WTC11 (cell line): ENCODE results near the gene ITPR1. TPM values are rescaled to one million over a fixed set of nuclear protein-coding genes. Genes with fewer than 3 reads are reported as not detected.

Experiments used
- ATAC-seq: fragments of 200-7000 bp; cut with Tn5 transposase; 2 replicates; pipeline ENCODE4 v1.10.0; 2021; ENCODE audit warnings: mild to moderate bottlenecking, moderate library complexity
- CTCF ChIA-PET: fragments of 300-600 bp; sonication (Branson Sonifier 250); formaldehyde crosslinking; loops from one replicate; lab custom pipeline; 2021; ENCODE audit warnings: antibody characterized with exemption; lab: Charles Lee
- POLR2A ChIA-PET: fragments of 350-600 bp; sonication (Branson Sonifier 250); formaldehyde crosslinking; loops from one replicate; lab custom pipeline; 2021; ENCODE audit warnings: antibody characterized with exemption; lab: Charles Lee
- DNase-seq: peaks from one replicate; pipeline ENCODE4 v3.0.0; 2021; ENCODE audit warnings: low spot score
- H3K27ac Mint-ChIP-seq: 2 replicates; pipeline ENCODE4 v1.8.0; 2021; ENCODE audit warnings: mixed read lengths
- H3K27me3 Mint-ChIP-seq: 2 replicates; pipeline ENCODE4 v1.8.0; 2021; ENCODE audit warnings: low read depth, mild to moderate bottlenecking, moderate library complexity, mixed read lengths
- H3K36me3 Mint-ChIP-seq: 2 replicates; pipeline ENCODE4 v1.8.0; 2021; ENCODE audit warnings: mixed read lengths
- H3K4me1 Mint-ChIP-seq: 2 replicates; pipeline ENCODE4 v1.8.0; 2022; ENCODE audit warnings: mixed read lengths
- H3K4me3 Mint-ChIP-seq: 2 replicates; pipeline ENCODE4 v1.8.0; 2021; ENCODE audit warnings: mild to moderate bottlenecking, moderate library complexity, mixed read lengths
- H3K9me3 Mint-ChIP-seq: 2 replicates; pipeline ENCODE4 v1.8.0; 2021; ENCODE audit warnings: mixed read lengths
- FOXK1 ChIP-seq: sonication (generic); formaldehyde crosslinking; IDR thresholded peaks from 2 replicates; pipeline ENCODE4 v1.8.0; 2022; ENCODE audit warnings: mild to moderate bottlenecking, moderate library complexity, missing genetic modification reagents
- FOXP1 ChIP-seq: sonication (generic); formaldehyde crosslinking; IDR thresholded peaks from 2 replicates; pipeline ENCODE4 v1.8.0; 2022; ENCODE audit warnings: missing genetic modification reagents, mild to moderate bottlenecking, moderate library complexity, borderline replicate concordance
- GTF2I ChIP-seq: fragments of 250-450 bp; sonication (Bioruptor Pico); conservative IDR thresholded peaks from 2 replicates; pipeline ENCODE4 v1.4.0; 2021; ENCODE audit warnings: mild to moderate bottlenecking
- HMGA2 ChIP-seq: fragments of 250-450 bp; sonication (Bioruptor Pico); IDR thresholded peaks from 2 replicates; pipeline ENCODE4 v1.4.0; 2021; ENCODE audit warnings: mild to moderate bottlenecking, moderate library complexity
- NR1H2 ChIP-seq: sonication (generic); formaldehyde crosslinking; IDR thresholded peaks from 2 replicates; pipeline ENCODE4 v1.9.0; 2021; ENCODE audit warnings: mild to moderate bottlenecking, moderate library complexity, missing genetic modification reagents
- NR3C1 ChIP-seq: sonication (generic); formaldehyde crosslinking; conservative IDR thresholded peaks from 2 replicates; pipeline ENCODE4 v1.8.1; 2023; ENCODE audit warnings: low read depth, mild to moderate bottlenecking, missing genetic modification reagents
- SOX15 ChIP-seq: fragments of 250-450 bp; sonication (Bioruptor Pico); IDR thresholded peaks from 2 replicates; pipeline ENCODE4 v1.9.0; 2021; ENCODE audit warnings: mild to moderate bottlenecking
- ZBTB21 ChIP-seq: sonication (generic); formaldehyde crosslinking; IDR thresholded peaks from 2 replicates; pipeline ENCODE4 v1.8.1; 2023; ENCODE audit warnings: mild to moderate bottlenecking, missing genetic modification reagents, borderline replicate concordance
- ZNF121 ChIP-seq: sonication (generic); formaldehyde crosslinking; IDR thresholded peaks from 2 replicates; pipeline ENCODE4 v1.8.0; 2023; ENCODE audit warnings: missing genetic modification reagents
- ZNF232 ChIP-seq: sonication (generic); formaldehyde crosslinking; IDR thresholded peaks from 2 replicates; pipeline ENCODE4 v1.8.0; 2022; ENCODE audit warnings: mild to moderate bottlenecking, missing genetic modification reagents
- ZNF317 ChIP-seq: sonication (generic); formaldehyde crosslinking; IDR thresholded peaks from 2 replicates; pipeline ENCODE4 v1.8.1; 2023; ENCODE audit warnings: low read depth, mild to moderate bottlenecking, moderate library complexity, missing genetic modification reagents, borderline replicate concordance
- total RNA-seq: library from RNA; stranded (reverse); gene quantifications from 3 replicates; pipeline ENCODE4 v1.2.3, GENCODE V29; 2021
- TF ChIP-seq, protein P1 (sequence below): sonication (generic); formaldehyde crosslinking; IDR thresholded peaks from 2 replicates; pipeline ENCODE4 v1.8.1; 2022; ENCODE audit warnings: missing genetic modification reagents, borderline replicate concordance
- TF ChIP-seq, protein P2 (sequence below): fragments of 250-450 bp; sonication (Bioruptor Pico); IDR thresholded peaks from 2 replicates; pipeline ENCODE4 v2.1.2; 2022; ENCODE audit warnings: mild to moderate bottlenecking, moderate library complexity
- TF ChIP-seq, protein P3 (sequence below): sonication (generic); formaldehyde crosslinking; IDR thresholded peaks from 2 replicates; pipeline ENCODE4 v1.8.1; 2022; ENCODE audit warnings: low read depth, mild to moderate bottlenecking, moderate library complexity, missing genetic modification reagents, borderline replicate concordance
- TF ChIP-seq, protein P4 (sequence below): fragments of 250-450 bp; sonication (Bioruptor Pico); conservative IDR thresholded peaks from 2 replicates; pipeline ENCODE4 v1.9.0; 2021; ENCODE audit warnings: mild to moderate bottlenecking
- TF ChIP-seq, protein P5 (sequence below): fragments of 200-600 bp; IDR thresholded peaks from 2 replicates; pipeline ENCODE4 v1.8.0; 2022; ENCODE audit warnings: antibody characterized with exemption
- TF ChIP-seq, protein P6 (sequence below): sonication (generic); formaldehyde crosslinking; IDR thresholded peaks from 2 replicates; pipeline ENCODE4 v1.8.1; 2023; ENCODE audit warnings: mild to moderate bottlenecking, missing genetic modification reagents
- TF ChIP-seq, protein P7 (sequence below): sonication (generic); formaldehyde crosslinking; IDR thresholded peaks from 2 replicates; pipeline ENCODE4 v1.8.1; 2023; ENCODE audit warnings: mild to moderate bottlenecking, missing genetic modification reagents

ITPR1 gene
- total RNA-seq, 1 experiment from 2014 or later = 11.8 TPM

DNA sequence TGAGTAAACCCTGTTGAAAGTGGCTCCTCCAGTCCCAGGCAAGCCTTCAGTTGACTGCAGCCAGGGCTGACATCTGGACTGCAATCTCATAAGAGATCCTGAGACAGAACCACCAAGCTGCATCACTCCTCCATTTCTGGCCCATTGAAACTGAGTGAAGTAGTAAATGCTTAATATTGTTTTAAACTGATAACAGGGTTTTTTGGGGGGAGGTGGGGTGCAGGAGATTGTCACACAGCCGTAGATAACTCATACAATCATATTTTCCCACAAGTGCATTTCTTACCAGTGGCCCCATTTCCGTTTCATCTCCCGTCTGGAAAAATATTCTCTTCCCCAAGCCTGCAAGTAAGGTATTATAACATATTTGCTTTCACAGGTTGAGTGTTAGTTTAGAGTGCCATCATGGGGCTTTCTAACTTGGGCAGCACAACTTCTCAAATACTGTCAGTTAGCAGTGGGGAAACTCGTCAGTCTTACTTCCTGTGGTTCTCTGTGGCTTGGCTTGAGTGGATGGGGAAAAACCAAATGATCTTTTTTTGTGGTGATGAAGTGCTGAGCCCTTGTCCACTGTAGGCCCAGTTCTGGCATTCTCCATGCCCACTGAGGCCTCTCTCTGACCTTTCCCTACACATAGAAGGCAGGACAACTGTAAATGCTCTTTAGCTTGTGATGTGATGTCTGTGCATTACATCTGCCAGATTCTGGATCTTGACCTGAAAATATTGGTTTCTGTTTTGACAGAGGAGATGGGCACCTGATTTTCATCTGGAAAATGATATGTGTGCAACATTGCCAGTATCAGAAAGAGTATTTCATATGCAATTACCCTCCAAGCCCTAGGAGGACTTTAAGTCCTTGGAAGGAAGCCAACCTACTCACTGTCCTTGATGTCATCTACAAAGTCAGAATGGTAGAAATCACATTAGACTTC lies 396.0 kb downstream of the ITPR1 start (continued):
- TF ChIP-seq ZBTB21 (CRISPR knock-in tag) (no peak), FOXK1 (no peak), ZNF121 (no peak), FOXP1 (CRISPR knock-in tag) (no peak), ZNF317 (CRISPR knock-in tag) (no peak)
- TF ChIP-seq, protein P1, sequence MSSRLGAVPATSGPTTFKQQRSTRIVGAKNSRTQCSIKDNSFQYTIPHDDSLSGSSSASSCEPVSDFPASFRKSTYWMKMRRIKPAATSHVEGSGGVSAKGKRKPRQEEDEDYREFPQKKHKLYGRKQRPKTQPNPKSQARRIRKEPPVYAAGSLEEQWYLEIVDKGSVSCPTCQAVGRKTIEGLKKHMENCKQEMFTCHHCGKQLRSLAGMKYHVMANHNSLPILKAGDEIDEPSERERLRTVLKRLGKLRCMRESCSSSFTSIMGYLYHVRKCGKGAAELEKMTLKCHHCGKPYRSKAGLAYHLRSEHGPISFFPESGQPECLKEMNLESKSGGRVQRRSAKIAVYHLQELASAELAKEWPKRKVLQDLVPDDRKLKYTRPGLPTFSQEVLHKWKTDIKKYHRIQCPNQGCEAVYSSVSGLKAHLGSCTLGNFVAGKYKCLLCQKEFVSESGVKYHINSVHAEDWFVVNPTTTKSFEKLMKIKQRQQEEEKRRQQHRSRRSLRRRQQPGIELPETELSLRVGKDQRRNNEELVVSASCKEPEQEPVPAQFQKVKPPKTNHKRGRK (CRISPR knock-in tag) = no peak
- TF ChIP-seq, protein P2, sequence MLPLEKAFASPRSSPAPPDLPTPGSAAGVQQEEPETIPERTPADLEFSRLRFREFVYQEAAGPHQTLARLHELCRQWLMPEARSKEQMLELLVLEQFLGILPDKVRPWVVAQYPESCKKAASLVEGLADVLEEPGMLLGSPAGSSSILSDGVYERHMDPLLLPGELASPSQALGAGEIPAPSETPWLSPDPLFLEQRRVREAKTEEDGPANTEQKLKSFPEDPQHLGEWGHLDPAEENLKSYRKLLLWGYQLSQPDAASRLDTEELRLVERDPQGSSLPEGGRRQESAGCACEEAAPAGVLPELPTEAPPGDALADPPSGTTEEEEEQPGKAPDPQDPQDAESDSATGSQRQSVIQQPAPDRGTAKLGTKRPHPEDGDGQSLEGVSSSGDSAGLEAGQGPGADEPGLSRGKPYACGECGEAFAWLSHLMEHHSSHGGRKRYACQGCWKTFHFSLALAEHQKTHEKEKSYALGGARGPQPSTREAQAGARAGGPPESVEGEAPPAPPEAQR = no peak

DNA sequence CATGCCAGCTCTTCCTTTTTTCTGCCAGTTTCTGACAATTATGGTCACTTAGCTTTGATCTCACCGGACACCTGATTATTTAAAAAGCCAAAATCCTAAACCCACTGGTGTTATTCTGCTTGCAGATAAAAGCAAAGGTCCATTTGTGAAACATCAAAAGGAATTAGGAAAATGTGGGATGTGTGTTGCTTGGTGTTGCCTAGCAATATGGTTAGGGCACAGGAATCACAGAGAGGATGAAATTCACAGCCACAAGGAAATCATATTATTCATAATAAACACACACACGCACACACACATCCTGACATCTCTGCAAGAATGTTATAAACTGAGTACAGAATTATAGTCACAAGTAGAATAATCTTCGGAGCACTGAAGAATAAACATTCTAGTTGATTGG lies 396.7 kb downstream of the ITPR1 start:
- no peak overlapping the region for H3K4me3 Mint-ChIP-seq
- no peak overlapping the region for H3K27ac Mint-ChIP-seq
- H3K27me3 Mint-ChIP-seq = no peaks in the 10 kb centered on the region
- no peaks in the 10 kb centered on the region for H3K36me3 Mint-ChIP-seq
- peaks cover 6% of the 10 kb centered on the region for H3K4me1 Mint-ChIP-seq
- TF ChIP-seq HMGA2 (CRISPR knock-in tag) = no peak
- TF ChIP-seq, protein P3, sequence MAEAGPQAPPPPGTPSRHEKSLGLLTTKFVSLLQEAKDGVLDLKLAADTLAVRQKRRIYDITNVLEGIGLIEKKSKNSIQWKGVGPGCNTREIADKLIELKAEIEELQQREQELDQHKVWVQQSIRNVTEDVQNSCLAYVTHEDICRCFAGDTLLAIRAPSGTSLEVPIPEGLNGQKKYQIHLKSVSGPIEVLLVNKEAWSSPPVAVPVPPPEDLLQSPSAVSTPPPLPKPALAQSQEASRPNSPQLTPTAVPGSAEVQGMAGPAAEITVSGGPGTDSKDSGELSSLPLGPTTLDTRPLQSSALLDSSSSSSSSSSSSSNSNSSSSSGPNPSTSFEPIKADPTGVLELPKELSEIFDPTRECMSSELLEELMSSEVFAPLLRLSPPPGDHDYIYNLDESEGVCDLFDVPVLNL (CRISPR knock-in tag) = no peak
- no peak for TF ChIP-seq GTF2I
- no peak for TF ChIP-seq SOX15 (CRISPR knock-in tag)
- TF ChIP-seq, protein P4, sequence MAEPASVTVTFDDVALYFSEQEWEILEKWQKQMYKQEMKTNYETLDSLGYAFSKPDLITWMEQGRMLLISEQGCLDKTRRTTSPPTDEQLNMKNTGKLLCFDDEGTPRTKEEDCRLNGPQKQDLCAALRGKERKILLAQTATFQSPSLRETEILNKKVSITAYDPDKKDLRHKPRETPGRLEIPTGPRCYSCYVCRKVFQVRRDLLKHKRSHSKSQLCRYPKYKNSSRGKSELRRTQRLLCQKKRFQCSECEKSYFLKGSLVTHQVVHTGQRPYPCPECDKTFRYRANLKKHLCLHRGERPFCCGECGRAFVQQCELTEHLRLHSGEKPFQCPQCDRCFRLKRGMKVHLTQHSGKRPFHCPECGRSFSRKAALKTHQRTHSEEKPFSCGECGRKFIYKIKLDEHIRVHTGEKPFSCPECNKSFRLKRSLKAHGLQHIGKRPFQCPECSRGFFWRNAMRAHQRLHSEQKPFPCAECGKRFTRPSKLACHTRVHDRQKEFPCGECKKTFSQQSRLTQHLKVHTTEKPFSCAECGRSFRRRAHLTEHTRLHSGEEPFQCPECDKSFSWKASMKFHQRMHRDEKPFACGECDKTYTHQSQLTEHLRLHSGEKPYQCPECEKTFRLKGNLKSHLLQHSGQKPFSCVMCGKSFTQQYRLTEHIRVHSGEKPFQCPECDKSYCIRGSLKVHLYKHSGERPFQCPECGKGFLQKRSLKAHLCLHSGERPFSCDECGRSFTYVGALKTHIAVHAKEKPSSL (CRISPR knock-in tag) = no peak
- TF ChIP-seq NR1H2 (CRISPR knock-in tag) = no peak
- no peak for TF ChIP-seq NR3C1 (CRISPR knock-in tag)
- CTCF ChIA-PET = no interaction called here
- ATAC-seq (no peak), DNase-seq (no peak)
- no peaks in the 10 kb centered on the region for H3K9me3 Mint-ChIP-seq
- POLR2A ChIA-PET = no interaction called here

DNA sequence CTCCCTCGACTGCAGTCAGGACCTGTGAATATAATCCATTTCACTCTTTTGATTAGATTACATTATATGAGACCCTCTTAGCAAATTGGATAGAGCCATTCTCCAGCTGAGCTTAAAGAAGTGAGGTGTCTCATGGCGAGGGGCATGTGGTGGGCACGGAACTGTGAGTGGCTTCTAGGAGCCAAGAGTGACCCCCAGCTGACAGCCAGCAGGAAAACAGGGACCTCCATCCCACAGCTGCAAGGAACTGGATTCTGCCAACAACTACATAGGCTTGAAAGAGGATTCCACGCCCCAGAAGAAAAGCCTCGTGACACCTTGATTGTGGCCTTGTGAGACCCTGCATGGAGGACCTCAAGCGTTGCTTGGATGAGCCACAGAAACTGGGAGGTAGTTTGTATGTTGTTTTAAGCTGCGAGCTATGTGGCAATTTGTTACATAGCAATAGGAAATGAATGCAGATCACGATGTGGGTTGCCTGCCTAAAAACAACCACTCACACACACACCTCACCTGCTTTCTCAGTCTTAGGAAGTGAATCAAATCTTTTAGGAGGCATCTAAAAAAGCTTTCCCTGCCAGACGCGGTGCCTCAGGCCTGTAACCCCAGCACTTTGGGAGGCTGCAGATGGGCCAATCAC lies 401.9 kb downstream of the ITPR1 start:
- ChIA-PET POLR2A (no interaction called here), CTCF (no interaction called here)
- no peak overlapping the region for H3K4me3 Mint-ChIP-seq
- no peaks in the 10 kb centered on the region for H3K9me3 Mint-ChIP-seq
- no peak for ATAC-seq
- no peak overlapping the region for H3K27ac Mint-ChIP-seq
- H3K36me3 Mint-ChIP-seq = no peaks in the 10 kb centered on the region
- peaks cover 5% of the 10 kb centered on the region; the same call in 1 of the 2 replicates for H3K4me1 Mint-ChIP-seq
- DNase-seq = no peak
- H3K27me3 Mint-ChIP-seq = peaks cover under 1% of the 10 kb centered on the region; the same call in 1 of the 2 replicates
- TF ChIP-seq, protein P5, sequence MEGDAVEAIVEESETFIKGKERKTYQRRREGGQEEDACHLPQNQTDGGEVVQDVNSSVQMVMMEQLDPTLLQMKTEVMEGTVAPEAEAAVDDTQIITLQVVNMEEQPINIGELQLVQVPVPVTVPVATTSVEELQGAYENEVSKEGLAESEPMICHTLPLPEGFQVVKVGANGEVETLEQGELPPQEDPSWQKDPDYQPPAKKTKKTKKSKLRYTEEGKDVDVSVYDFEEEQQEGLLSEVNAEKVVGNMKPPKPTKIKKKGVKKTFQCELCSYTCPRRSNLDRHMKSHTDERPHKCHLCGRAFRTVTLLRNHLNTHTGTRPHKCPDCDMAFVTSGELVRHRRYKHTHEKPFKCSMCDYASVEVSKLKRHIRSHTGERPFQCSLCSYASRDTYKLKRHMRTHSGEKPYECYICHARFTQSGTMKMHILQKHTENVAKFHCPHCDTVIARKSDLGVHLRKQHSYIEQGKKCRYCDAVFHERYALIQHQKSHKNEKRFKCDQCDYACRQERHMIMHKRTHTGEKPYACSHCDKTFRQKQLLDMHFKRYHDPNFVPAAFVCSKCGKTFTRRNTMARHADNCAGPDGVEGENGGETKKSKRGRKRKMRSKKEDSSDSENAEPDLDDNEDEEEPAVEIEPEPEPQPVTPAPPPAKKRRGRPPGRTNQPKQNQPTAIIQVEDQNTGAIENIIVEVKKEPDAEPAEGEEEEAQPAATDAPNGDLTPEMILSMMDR = no peak
- no peak for TF ChIP-seq ZNF232 (CRISPR knock-in tag)
- TF ChIP-seq, protein P6, sequence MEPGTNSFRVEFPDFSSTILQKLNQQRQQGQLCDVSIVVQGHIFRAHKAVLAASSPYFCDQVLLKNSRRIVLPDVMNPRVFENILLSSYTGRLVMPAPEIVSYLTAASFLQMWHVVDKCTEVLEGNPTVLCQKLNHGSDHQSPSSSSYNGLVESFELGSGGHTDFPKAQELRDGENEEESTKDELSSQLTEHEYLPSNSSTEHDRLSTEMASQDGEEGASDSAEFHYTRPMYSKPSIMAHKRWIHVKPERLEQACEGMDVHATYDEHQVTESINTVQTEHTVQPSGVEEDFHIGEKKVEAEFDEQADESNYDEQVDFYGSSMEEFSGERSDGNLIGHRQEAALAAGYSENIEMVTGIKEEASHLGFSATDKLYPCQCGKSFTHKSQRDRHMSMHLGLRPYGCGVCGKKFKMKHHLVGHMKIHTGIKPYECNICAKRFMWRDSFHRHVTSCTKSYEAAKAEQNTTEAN (CRISPR knock-in tag) = no peak
- TF ChIP-seq, protein P7, sequence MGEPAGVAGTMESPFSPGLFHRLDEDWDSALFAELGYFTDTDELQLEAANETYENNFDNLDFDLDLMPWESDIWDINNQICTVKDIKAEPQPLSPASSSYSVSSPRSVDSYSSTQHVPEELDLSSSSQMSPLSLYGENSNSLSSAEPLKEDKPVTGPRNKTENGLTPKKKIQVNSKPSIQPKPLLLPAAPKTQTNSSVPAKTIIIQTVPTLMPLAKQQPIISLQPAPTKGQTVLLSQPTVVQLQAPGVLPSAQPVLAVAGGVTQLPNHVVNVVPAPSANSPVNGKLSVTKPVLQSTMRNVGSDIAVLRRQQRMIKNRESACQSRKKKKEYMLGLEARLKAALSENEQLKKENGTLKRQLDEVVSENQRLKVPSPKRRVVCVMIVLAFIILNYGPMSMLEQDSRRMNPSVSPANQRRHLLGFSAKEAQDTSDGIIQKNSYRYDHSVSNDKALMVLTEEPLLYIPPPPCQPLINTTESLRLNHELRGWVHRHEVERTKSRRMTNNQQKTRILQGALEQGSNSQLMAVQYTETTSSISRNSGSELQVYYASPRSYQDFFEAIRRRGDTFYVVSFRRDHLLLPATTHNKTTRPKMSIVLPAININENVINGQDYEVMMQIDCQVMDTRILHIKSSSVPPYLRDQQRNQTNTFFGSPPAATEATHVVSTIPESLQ (CRISPR knock-in tag) = no peak
- TF ChIP-seq, protein P3 (CRISPR knock-in tag) = no peak
